K562 (cell line): ENCODE measurements around the gene HSD11B1L. TPM values are rescaled to one million over a fixed set of nuclear protein-coding genes. Genes with fewer than 3 reads are reported as not detected.

Experiments
- ETV1 ChIP-seq: fragments of 450-650 bp; conservative IDR thresholded peaks from 2 replicates; pipeline ENCODE4 v1.6.1; 2016; ENCODE audit warnings: missing genetic modification characterization, control low read depth, low read depth, missing compliant biosample characterization
- HDAC8 ChIP-seq: fragments of 450-650 bp; IDR thresholded peaks from 2 replicates; pipeline ENCODE4 v1.6.1; 2016; ENCODE audit warnings: mild to moderate bottlenecking, missing genetic modification characterization, moderate library complexity, missing compliant biosample characterization
- NR2C1 ChIP-seq, 2 experiments: fragments of 450-650 bp; IDR thresholded peaks; 2 replicates each; pipeline ENCODE4 v1.6.1; 2017; ENCODE audit warnings: mild to moderate bottlenecking in 2 of 2, antibody characterized with exemption in 1 of 2, inconsistent platforms in 1 of 2, missing compliant biosample characterization in 1 of 2, missing genetic modification characterization in 1 of 2
- POLR2AphosphoS5 ChIP-seq: IDR thresholded peaks from 2 replicates; pipeline ENCODE4 v1.6.1; 2011; ENCODE audit warnings: mild to moderate bottlenecking, low read depth, low read length, moderate library complexity; ENCODE audit not compliant: control insufficient read depth, insufficient read depth
- PTRF ChIP-seq: fragments of 450-650 bp; IDR thresholded peaks from 2 replicates; pipeline ENCODE4 v1.6.1; 2016; ENCODE audit warnings: mild to moderate bottlenecking, missing genetic modification characterization, missing compliant biosample characterization
- SMARCB1 ChIP-seq: IDR thresholded peaks from 2 replicates; pipeline ENCODE4 v1.6.1; 2011; ENCODE audit warnings: improper control_type of control experiment, low read depth; ENCODE audit not compliant: insufficient read length
- SNRNP70 ChIP-seq: fragments of 200-400 bp; formaldehyde crosslinking; optimal IDR thresholded peaks from 2 replicates; pipeline ENCODE3; 2017; ENCODE audit warnings: low read depth, low read length
- ZBTB1 ChIP-seq: sonication (generic); formaldehyde crosslinking; IDR thresholded peaks from 2 replicates; pipeline ENCODE4 v1.8.1; 2023; ENCODE audit warnings: missing genetic modification reagents, low read depth, mild to moderate bottlenecking, borderline replicate concordance
- ZC3H4 ChIP-seq: sonication (generic); formaldehyde crosslinking; IDR thresholded peaks from 2 replicates; pipeline ENCODE4 v1.9.0; 2021; ENCODE audit warnings: missing genetic modification reagents, borderline replicate concordance
- ZFP30 ChIP-seq: fragments of 250-450 bp; sonication (Bioruptor Pico); IDR thresholded peaks from 2 replicates; pipeline ENCODE4 v1.8.0; 2022; ENCODE audit warnings: moderate library complexity, mild to moderate bottlenecking, inconsistent platforms, borderline replicate concordance
- ZNF609 ChIP-seq: sonication (generic); formaldehyde crosslinking; IDR thresholded peaks from 2 replicates; pipeline ENCODE4 v1.8.1; 2023; ENCODE audit warnings: missing genetic modification reagents, mild to moderate bottlenecking, borderline replicate concordance
- polyA plus RNA-seq, 8 experiments: library from polyadenylated mRNA; depleted of rRNA in 4 of 8; stranded (reverse) in 5 of 8; unstranded in 3 of 8; fragments of >200 nt; fragmentation: Nextera tagmentation in 2 of 8; fragmentation: Illumina TruSeq in 1 of 8; extraction: Ambion mirVana in 2 of 8; extraction: Trizol in 1 of 8; gene quantifications; 2 replicates each; pipeline versions ENCODE4 v1.2.1 to v1.2.3, GENCODE V29; 2011 to 2014; ENCODE audit warnings: inconsistent platforms in 1 of 8, missing spikeins in 1 of 8
- total RNA-seq, 7 experiments: library from RNA; depleted of rRNA in 6 of 7; stranded (reverse); fragments of >200 nt in 6 of 7; fragmentation: Illumina TruSeq in 2 of 7; extraction: Trizol in 2 of 7; gene quantifications; 2 replicates each; pipeline versions ENCODE4 v1.2.1 to v1.2.3, GENCODE V29; 2011 to 2021; ENCODE audit warnings: low replicate concordance in 1 of 7

Gene HSD11B1L
- total and polyA plus RNA-seq, 9 of the 15 experiments (the other 6 are each of a cell fraction or from before 2014, with no cell fraction given) = 0.31 to 7.7 (median 2.3) TPM

- TF ChIP-seq ZBTB1 (CRISPR knock-in tag) (no peak), POLR2AphosphoS5 (peak; percentile 3; the same call in 1 of the 2 replicates), SNRNP70 (no peak), ZNF609 (CRISPR knock-in tag) (no peak), ZFP30 (CRISPR knock-in tag) (no peak), PTRF (tag) (no peak), ETV1 (no peak), NR2C1 (IDR thresholded peaks at IDR 0.05) (no peak), NR2C1 (tag; IDR thresholded peaks at IDR 0.05) (no peak), ZC3H4 (CRISPR knock-in tag) (no peak), SMARCB1 (no peak), HDAC8 (no peak)
Measured at GRCh38 chr19:5694167-5694955, 13.5 kb downstream of the HSD11B1L start (continued).
